Spinal cord (tissue), 10 donors: ENCODE results near the gene FXYD3. TPM values are rescaled to one million over a fixed set of nuclear protein-coding genes. Genes with fewer than 3 reads are reported as not detected.
A peak's percentile ranks its signal among the peaks of the same experiment; 100 is the strongest.

Experiments used
- DNase-seq, 6 donors: peaks; one replicate each; pipeline versions ENCODE4 v3.0.0 to v3.0.0-alpha.2; 2013 to 2015; ENCODE audit warnings: low spot score in 6 of 6, low read depth in 4 of 6
- H3K27ac ChIP-seq: one replicate; pipeline ENCODE4 v1.5.1; 2013; ENCODE audit warnings: low read depth, low read length, control low read depth
- H3K27me3 ChIP-seq: one replicate; pipeline ENCODE4 v1.6.1; 2013; ENCODE audit warnings: low read length; ENCODE audit not compliant: control insufficient read depth, insufficient read depth
- H3K36me3 ChIP-seq: one replicate; pipeline ENCODE4 v1.6.1; 2013; ENCODE audit warnings: low read length; ENCODE audit not compliant: control insufficient read depth, insufficient read depth
- H3K4me1 ChIP-seq: one replicate; pipeline ENCODE4 v1.6.1; 2013; ENCODE audit warnings: low read length; ENCODE audit not compliant: control insufficient read depth, insufficient read depth
- H3K4me3 ChIP-seq: one replicate; pipeline ENCODE4 v1.5.1; 2013; ENCODE audit warnings: low read depth, low read length, control low read depth
- H3K9me3 ChIP-seq: one replicate; pipeline ENCODE4 v1.6.1; 2013; ENCODE audit warnings: low read length; ENCODE audit not compliant: control insufficient read depth, insufficient read depth
- WGBS: methylation state at CpG from one replicate; pipeline ENCODE4 v1.1.5; 2013; ENCODE audit warnings: missing lambda C conversion rate; ENCODE audit not compliant: insufficient coverage; 5-methylcytosine and 5-hydroxymethylcytosine counted together
- polyA plus RNA-seq, 2 donors: library from polyadenylated mRNA; unstranded; fragments of 120-200 nt; gene quantifications; one replicate each; pipeline ENCODE4 v1.2.1, GENCODE V29; 2013; ENCODE audit not compliant: insufficient read length in 2 of 2
- total RNA-seq, 2 donors: library from RNA; depleted of rRNA in 1 of 2; stranded (reverse); fragments of 120-200 nt in 1 of 2; fragments of >200 nt in 1 of 2; gene quantifications; one replicate each; pipeline versions ENCODE4 v1.2.3 to v1.2.4, GENCODE V29; 2013 to 2014
- donor health status: healthy.

FXYD3 gene
- total and polyA plus RNA-seq, 4 donors: 0.40 to 2.6 (median 1.1) TPM

DNA sequence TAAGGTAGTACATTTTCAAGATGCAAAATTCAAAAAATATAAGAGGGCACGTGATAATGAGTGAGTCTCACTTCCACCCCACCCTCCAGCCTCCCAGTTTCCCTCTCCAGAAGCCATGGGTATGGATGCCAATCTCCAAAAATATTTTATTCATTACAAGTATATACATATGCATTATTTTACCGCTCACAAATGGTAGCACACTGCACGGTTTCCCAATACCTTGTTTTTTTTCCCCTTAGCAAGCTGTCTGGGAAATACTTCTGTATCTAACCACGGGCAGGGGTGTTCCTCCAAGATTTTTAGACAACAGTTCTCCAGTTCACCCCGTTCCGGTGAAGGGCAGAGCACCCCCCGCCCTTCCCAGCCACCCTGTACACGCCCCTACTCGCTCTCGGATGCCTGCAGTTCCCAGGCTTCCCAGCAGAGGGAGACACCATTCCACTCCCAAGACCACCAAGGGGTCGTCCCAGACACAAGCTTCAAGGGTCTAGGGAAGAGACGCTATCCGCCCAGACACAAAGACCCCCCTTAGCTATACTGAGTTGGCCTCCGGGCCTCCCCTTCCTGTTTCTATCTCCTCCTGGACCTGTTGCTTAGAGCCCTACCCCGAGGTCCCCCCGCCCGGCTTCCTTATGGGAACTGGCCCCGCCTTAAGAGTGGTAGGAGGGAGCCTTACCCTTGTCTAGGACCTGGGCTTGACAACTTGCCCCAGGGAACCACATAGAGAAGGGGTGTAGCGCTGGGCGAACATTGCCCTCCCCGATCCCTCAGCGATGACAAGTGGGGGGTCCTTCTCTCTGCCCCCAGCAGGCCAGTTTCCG, 1.1 kb upstream of the FXYD3 start:
- peaks cover 62% of the 10 kb centered on the region for H3K4me1 ChIP-seq
- H3K9me3 ChIP-seq: no peaks in the 10 kb centered on the region
- peak overlapping the region; percentile 29 for H3K4me3 ChIP-seq
- H3K36me3 ChIP-seq: no peaks in the 10 kb centered on the region
- peak overlapping the region; percentile 88 for H3K27ac ChIP-seq
- peak in 4 of 6 donors; percentile 68 to 94 (median 80) for DNase-seq
- WGBS: 3% methylated on average over 18 of the region's 23 CpGs
- no peaks in the 10 kb centered on the region for H3K27me3 ChIP-seq

DNA sequence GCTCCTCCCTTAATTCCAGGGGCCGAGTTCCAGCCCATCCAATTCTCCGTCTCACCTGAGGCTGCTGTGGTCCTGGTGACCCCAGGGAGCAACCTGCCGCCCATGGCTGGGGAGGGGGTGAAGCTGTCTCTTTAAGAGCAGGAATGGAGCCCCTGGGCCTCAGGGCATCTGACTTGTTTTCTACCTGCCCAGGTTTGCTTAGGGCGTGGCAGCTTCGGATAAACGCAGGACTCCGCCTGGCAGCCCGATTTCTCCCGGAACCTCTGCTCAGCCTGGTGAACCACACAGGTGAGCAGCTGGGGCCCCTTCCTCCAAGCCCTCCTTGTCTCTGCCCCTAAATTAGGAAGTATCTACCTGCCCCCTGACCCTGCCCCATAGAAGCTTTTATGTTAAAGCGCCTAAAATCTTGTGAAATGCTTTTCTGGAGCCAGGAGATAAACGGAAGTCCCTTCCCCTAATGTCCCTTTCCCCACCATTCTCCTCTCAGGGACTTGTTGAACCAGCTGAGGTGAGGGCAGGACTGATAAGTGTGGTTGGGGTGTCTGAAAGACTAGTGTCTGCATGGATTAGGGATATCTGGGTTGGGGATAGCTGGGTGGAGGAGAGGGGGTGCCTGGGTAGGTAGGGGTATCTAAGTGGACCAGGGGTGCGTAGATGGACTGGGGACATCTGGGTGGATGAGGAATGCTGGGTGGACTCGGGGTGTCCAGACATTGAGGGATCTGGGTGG, 614 bp downstream of the FXYD3 start:
- 88% methylated on average over 9 of the region's 13 CpGs for WGBS
- peaks cover 58% of the 10 kb centered on the region for H3K4me1 ChIP-seq
- H3K9me3 ChIP-seq: no peaks in the 10 kb centered on the region
- DNase-seq: no peak
- no peak overlapping the region for H3K4me3 ChIP-seq
- peak overlapping the region; percentile 88 for H3K27ac ChIP-seq
- no peaks in the 10 kb centered on the region for H3K36me3 ChIP-seq
- H3K27me3 ChIP-seq: no peaks in the 10 kb centered on the region

DNA sequence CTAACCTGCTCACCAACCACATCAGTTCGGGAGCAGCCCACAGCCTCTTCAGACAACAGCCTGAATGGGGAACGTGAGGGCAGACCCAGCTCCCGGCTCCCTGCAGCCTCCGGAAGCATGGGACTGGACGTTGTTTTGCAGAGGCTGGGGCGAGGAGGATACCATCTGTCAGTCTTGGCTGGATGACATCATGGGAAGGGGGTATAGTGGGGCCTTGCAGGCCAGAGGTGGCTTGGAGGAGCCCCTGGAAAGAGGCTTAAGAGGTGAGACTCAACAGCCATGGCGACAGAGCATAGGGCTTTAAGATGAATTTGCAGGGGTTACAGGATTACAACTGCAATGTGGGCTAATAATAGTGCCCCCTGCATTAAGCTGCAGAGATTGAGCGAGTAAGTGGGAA, 1.5 kb downstream of the FXYD3 start:
- WGBS: 51% methylated on average over 8 of the region's 8 CpGs
- Histone ChIP-seq H3K27ac (no peak overlapping the region), H3K27me3 (no peaks in the 10 kb centered on the region), H3K9me3 (no peaks in the 10 kb centered on the region), H3K4me1 (peaks cover 52% of the 10 kb centered on the region), H3K4me3 (no peak overlapping the region), H3K36me3 (no peaks in the 10 kb centered on the region)
- DNase-seq: no peak

DNA sequence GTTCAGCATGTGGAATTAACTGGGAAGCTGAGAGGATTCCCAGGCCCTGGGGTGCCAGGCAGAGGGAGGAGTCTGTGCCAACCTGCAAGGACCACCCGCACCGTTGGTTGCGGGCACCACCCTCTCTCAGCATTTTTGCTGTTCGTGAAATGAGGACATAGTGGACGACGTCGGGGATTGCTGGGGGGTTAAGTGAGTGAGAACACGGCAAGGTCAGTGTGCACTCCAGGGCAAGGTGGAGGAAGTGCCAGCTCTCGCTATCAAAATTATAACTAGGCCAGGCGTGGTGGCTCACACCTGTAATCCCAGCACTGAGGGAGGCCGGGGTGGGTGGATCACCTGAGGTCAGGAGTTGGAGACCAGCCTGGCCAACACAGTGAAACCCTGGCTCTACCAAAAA, 2.2 kb downstream of the FXYD3 start:
- peaks cover 54% of the 10 kb centered on the region for H3K4me1 ChIP-seq
- H3K9me3 ChIP-seq: no peaks in the 10 kb centered on the region
- no peaks in the 10 kb centered on the region for H3K36me3 ChIP-seq
- WGBS: 79% methylated on average over 11 of the region's 11 CpGs
- no peak overlapping the region for H3K27ac ChIP-seq
- no peaks in the 10 kb centered on the region for H3K27me3 ChIP-seq
- H3K4me3 ChIP-seq: no peak overlapping the region
- DNase-seq: no peak

DNA sequence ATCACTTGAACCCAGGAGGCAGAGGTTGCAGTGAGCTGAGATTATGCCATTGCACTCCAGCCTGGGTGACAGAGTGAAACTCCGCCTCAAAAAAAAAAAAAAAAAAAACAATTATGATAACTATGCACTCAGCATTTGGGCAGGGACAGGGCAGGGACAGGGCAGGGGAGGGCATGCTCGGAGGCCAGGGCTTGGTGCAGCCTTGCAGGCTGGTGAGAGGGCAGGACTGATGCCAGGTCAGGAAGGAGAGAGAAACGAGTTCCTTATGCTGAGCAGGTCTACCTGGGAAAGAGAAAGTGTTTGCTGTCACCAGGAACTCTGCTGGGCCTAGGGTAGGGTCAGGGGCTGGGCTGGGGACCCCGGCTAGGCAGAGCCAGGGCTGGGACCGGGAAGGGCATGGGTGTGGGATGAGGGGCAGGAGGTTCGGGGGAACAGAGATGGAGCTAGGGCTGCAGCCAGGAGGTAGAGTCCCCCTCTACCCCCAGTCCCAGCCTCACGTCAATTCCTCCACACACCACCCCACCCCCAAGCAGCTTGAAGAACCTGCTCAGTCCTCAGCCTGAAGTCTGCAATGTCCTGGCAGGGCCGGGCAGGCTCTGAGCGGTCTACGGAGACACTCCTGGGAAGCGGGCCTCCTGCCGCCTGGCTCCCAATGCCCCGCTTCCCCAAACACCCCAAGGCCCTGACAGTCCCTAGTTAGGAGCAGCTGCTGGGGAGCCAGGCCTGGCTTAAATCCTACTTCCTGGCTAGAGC, 2.8 kb downstream of the FXYD3 start:
- Histone ChIP-seq H3K36me3 (no peaks in the 10 kb centered on the region), H3K27me3 (no peaks in the 10 kb centered on the region), H3K4me3 (no peak overlapping the region), H3K4me1 (peaks cover 57% of the 10 kb centered on the region), H3K9me3 (no peaks in the 10 kb centered on the region), H3K27ac (peak overlapping the region; percentile 40)
- no peak for DNase-seq
- WGBS: 84% methylated on average over 9 of the region's 13 CpGs

DNA sequence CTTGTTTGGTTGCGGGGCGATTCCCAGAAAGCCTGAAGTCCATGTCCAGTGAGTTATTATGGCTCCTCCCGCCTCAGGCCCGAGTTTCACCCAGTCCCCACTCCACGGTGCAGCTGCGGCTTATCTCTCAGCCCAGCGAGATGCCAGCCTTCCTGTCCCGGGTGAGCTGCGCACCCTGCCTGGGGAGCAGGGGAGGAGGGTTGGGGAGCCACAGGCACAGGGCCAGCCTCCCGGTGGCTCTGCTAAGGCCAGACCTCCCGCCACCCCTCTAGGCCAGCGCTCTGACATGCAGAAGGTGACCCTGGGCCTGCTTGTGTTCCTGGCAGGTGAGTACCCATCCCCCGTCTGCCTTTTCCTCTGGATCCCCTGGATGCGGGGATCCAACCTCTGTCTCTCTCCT, 3.5 kb downstream of the FXYD3 start:
- no peak for DNase-seq
- Histone ChIP-seq H3K4me1 (peaks cover 60% of the 10 kb centered on the region), H3K4me3 (no peak overlapping the region), H3K27ac (peak overlapping the region; percentile 40), H3K27me3 (no peaks in the 10 kb centered on the region), H3K36me3 (no peaks in the 10 kb centered on the region), H3K9me3 (no peaks in the 10 kb centered on the region)
- WGBS: 82% methylated on average over 10 of the region's 14 CpGs

DNA sequence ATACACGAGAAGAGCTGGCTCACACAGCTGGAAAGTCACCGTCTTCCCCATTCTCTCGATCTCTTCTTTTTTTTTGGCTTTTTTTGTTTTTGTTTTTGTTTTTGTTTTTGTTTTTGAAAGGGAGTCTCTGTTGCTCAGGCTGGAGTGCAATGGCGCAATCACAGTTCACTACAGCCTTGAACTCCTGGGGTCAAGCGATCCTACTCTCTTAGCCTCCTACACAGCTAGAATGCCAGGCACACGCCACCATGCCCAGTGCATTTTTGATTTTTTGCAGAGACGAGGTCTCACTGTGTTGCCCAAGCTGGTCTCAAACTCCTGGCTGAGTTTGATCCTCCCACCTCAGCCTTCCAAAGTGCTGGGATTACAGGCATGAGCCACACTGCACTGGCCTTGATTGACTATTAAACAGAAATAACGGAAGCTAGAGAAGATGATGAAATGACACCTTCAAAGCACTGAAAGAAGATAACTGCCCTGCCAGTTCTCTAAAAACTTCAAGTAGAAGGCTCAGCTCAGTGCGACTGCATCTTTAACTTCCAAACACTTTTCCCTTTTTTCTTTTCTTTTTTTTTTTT, 4.0 kb downstream of the FXYD3 start:
- peaks cover 61% of the 10 kb centered on the region for H3K4me1 ChIP-seq
- DNase-seq: no peak
- WGBS: 95% methylated on average over 6 of the region's 9 CpGs
- no peak overlapping the region for H3K27ac ChIP-seq
- H3K4me3 ChIP-seq: no peak overlapping the region
- H3K9me3 ChIP-seq: no peaks in the 10 kb centered on the region
- H3K36me3 ChIP-seq: no peaks in the 10 kb centered on the region
- no peaks in the 10 kb centered on the region for H3K27me3 ChIP-seq

DNA sequence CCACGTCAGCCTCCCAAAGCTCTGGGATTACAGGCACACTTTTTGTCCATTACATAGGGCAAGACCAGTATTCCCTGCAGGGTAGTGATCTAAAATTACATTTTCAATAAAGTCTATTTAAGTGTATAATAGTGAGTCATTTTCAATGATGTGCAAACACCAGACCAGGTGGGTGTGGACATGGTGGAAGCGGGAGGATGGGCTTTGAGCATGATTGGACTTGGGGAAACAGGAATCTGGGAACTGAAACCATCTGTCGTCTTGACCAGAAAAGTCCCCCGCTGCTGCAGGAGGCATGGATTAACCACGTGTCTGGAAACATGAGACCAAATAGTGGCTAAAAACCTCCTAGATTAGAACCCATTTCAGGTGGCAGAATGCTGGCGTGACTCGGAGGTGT, 4.9 kb downstream of the FXYD3 start:
- no peaks in the 10 kb centered on the region for H3K9me3 ChIP-seq
- DNase-seq: no peak
- WGBS: 66% methylated on average over 4 of the region's 7 CpGs
- no peak overlapping the region for H3K27ac ChIP-seq
- H3K4me1 ChIP-seq: peaks cover 61% of the 10 kb centered on the region
- peaks cover 6% of the 10 kb centered on the region for H3K36me3 ChIP-seq
- no peaks in the 10 kb centered on the region for H3K27me3 ChIP-seq
- H3K4me3 ChIP-seq: no peak overlapping the region

DNA sequence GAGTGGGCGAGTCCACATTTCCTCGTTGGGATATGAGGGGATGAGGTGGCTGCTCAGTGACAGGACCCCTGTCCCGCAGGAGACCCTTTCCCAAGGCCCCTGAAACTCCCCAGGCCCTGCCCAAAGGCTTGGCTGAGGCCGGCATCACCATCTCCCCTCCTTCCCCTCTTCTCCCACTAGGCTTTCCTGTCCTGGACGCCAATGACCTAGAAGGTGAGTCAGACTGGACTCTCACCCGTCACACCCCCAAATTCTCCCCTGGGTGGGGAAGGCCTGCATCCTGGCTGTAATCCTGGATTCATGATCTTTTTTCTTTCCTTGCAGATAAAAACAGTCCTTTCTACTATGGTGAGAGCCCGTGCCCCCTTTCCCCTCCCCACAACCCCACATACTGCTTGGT, 5.3 kb downstream of the FXYD3 start:
- WGBS: 96% methylated on average over 4 of the region's 7 CpGs
- Histone ChIP-seq H3K4me1 (peaks cover 61% of the 10 kb centered on the region), H3K27ac (no peak overlapping the region)

More for the DNA sequence above, 5.3 kb downstream of the FXYD3 start:
- no peak for DNase-seq
- Histone ChIP-seq H3K9me3 (no peaks in the 10 kb centered on the region), H3K36me3 (peaks cover 6% of the 10 kb centered on the region), H3K4me3 (no peak overlapping the region), H3K27me3 (no peaks in the 10 kb centered on the region)
